OCI-LY1 (cell line): ENCODE measurements around the gene TMEM131.

ENCODE experiments used
- CTCF ChIP-seq: fragments of 200-600 bp; sonication (generic), shearing (Covaris generic); IDR thresholded peaks from 2 replicates; pipeline ENCODE4 v1.5.1; 2017; ENCODE audit warnings: mild to moderate bottlenecking, antibody characterized with exemption, low read length, moderate library complexity, mixed read lengths
- EZH2 ChIP-seq: fragments of 200-600 bp; sonication (generic), shearing (Covaris generic); IDR thresholded peaks from 2 replicates; pipeline ENCODE4 v1.8.0; 2017; ENCODE audit warnings: borderline replicate concordance, mixed run types, mild to moderate bottlenecking, antibody characterized with exemption, low read length, moderate library complexity, mixed read lengths

GRCh38 chr2:98008415-98008814 is 12.7 kb upstream of the TMEM131 start:
- TF ChIP-seq CTCF (no peak), EZH2 (no peak)
